Fibroblast of the aortic adventitia (primary cell): ENCODE measurements around the gene MFSD12. TPM values are rescaled to one million over a fixed set of nuclear protein-coding genes. Genes with fewer than 3 reads are reported as not detected.
"Not testable (repeated sequence)": the region's sequence is repeated elsewhere in the genome, so short reads cannot be mapped to it uniquely, and the experiment has no call there.

Experiments
- DNase-seq: peaks from one replicate; pipeline ENCODE4 v3.0.0-alpha.2; 2010; ENCODE audit warnings: low read depth
- H3K4me3 ChIP-seq: 2 replicates; pipeline ENCODE4 v1.5.1; 2011; ENCODE audit warnings: low read depth, mild to moderate bottlenecking, control low read depth, low read length, moderate library complexity
- total RNA-seq: library from RNA; depleted of rRNA; stranded (reverse); fragments of >200 nt; gene quantifications from 2 replicates; pipeline ENCODE4 v1.2.3, GENCODE V29; 2012; ENCODE audit warnings: low replicate concordance
- TF ChIP-seq, protein P1 (sequence below): IDR thresholded peaks from 2 replicates; pipeline ENCODE4 v1.5.1; 2011; ENCODE audit warnings: mild to moderate bottlenecking, low read length, control low read depth, inconsistent platforms; ENCODE audit not compliant: insufficient read depth

Gene MFSD12
- total RNA-seq, 1 donor = 51.7 TPM

DNA sequence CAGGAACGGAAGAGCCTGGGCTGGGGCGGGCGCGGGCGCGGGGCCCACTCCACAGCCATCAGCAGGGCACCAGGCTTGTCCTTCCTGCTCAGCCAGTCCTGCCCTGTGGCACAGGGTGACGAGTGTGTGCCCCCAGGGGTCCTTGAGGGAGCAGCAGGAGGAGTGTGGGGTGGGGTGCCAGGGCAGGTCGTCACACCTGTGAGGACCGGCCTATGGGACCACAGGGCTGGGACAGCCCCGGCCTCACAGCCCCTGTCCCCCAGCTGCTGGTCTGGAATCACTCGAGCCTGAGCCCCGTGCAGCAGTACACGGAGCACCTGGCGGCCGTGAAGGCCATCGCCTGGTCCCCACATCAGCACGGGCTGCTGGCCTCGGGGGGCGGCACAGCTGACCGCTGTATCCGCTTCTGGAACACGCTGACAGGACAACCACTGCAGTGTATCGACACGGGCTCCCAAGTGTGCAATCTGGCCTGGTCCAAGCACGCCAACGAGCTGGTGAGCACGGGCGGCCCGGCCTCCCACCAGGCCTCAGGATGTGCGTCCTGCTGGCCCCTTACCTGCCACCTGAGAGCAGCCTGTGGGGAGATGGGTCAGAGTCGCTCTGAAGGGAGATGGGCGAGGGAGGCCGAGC lies 25.1 kb downstream of the MFSD12 start:
- DNase-seq = no peak
- H3K4me3 ChIP-seq = no peak overlapping the region
- TF ChIP-seq, protein P1, sequence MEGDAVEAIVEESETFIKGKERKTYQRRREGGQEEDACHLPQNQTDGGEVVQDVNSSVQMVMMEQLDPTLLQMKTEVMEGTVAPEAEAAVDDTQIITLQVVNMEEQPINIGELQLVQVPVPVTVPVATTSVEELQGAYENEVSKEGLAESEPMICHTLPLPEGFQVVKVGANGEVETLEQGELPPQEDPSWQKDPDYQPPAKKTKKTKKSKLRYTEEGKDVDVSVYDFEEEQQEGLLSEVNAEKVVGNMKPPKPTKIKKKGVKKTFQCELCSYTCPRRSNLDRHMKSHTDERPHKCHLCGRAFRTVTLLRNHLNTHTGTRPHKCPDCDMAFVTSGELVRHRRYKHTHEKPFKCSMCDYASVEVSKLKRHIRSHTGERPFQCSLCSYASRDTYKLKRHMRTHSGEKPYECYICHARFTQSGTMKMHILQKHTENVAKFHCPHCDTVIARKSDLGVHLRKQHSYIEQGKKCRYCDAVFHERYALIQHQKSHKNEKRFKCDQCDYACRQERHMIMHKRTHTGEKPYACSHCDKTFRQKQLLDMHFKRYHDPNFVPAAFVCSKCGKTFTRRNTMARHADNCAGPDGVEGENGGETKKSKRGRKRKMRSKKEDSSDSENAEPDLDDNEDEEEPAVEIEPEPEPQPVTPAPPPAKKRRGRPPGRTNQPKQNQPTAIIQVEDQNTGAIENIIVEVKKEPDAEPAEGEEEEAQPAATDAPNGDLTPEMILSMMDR = no peak

DNA sequence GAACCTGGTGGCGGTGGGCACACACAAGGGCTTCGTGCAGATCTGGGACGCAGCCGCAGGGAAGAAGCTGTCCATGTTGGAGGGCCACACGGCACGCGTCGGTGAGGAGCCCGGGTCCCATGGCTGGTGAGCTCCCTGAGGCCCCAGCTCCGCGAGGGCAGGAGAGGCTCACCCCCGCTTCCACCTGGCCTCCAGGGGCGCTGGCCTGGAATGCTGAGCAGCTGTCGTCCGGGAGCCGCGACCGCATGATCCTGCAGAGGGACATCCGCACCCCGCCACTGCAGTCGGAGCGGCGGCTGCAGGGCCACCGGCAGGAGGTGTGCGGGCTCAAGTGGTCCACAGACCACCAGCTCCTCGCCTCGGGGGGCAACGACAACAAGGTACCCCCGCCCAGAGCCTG lies 25.7 kb downstream of the MFSD12 start:
- no peak for DNase-seq

DNA sequence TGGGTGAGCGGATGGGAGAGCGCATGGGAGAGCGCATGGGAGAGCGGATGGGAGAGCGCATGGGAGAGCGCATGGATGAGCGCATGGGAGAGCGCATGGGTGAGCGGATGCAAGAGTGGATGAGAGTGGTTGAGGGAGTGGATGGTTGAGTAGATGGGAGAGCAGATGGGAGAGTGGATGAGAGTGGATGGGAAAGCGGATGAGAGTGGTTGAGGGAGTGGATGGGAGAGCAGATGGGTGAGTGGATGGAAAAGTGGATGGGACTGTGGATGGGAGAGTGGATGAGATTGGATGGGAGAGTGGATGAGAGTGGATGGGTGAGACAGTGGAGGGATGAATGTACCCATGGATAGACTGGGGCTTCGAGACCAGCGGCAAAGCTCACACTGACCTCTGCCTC lies 27.0 kb downstream of the MFSD12 start:
- TF ChIP-seq, protein P1 = no peak
- DNase-seq = no peak
- no peak overlapping the region for H3K4me3 ChIP-seq

More for the DNA sequence above, 25.7 kb downstream of the MFSD12 start:
- TF ChIP-seq, protein P1 = no peak
- no peak overlapping the region for H3K4me3 ChIP-seq

DNA sequence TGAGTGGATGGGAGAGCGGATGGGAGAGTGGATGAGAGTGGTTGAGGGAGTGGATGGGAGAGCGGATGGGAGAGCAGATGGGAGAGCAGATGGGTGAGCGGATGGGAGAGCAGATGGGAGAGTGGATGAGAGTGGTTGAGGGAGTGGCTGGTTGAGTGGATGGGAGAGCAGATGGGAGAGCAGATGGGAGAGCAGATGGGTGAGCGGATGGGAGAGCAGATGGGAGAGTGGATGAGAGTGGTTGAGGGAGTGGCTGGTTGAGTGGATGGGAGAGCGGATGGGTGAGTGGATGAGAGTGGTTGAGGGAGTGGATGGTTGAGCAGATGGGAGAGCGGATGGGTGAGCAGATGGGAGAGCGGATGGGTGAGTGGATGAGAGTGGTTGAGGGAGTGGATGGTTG lies 28.1 kb downstream of the MFSD12 start:
- not testable (repeated sequence) for DNase-seq, H3K4me3 ChIP-seq

DNA sequence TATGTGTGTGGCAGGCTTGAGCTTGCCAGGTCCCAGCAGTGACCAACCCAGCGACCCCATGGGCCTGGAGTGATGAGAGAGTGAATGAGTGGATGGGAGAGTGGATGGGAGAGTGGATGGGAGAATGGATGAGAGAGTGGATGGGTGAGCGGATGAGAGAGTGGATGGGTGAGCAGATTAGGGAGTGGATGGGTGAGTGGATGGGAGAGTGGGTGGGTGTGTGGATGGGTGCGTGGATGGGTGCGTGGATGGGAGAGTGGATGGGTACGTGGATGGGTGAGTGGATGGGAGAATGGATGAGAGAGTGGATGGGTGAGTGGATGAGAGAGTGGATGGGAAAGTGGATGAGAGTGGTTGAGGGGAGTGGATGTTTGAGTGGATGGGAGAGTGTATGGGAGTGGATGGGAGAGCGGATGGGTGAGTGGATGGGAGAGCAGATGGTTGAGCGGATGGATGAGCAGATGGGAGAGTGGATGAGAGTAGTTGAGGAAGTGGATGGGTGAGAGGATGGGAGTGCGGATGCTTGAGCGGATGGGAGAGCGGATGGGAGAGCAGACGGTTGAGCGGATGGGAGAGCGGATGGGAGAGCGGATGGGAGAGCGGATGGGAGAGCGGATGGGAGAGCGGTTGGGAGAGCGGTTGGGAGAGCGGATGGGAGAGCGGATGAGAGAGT lies 28.7 kb downstream of the MFSD12 start:
- no peak overlapping the region for H3K4me3 ChIP-seq
- TF ChIP-seq, protein P1 = no peak
- no peak for DNase-seq

DNA sequence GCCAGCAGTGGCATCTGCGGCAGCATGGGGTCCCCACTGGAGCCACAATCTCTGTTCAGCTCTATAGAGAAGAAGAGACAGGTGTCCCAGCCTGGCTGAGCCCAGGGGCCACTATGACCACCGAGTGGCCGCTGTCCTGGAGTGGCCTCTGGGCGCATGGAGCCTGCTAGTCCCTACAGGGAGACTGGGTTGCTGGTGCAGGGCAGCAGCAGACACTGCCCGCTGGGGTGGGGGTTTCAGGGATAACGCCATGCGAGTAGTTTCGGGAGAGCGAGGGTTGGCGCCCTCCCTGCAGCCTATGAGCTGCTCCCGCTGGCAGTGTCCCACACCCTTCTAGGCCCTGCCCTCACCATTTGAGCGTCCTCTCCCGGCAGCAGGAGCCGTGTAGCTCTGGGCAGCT lies 29.3 kb downstream of the MFSD12 start:
- TF ChIP-seq, protein P1 = no peak
- H3K4me3 ChIP-seq = no peak overlapping the region
- no peak for DNase-seq

DNA sequence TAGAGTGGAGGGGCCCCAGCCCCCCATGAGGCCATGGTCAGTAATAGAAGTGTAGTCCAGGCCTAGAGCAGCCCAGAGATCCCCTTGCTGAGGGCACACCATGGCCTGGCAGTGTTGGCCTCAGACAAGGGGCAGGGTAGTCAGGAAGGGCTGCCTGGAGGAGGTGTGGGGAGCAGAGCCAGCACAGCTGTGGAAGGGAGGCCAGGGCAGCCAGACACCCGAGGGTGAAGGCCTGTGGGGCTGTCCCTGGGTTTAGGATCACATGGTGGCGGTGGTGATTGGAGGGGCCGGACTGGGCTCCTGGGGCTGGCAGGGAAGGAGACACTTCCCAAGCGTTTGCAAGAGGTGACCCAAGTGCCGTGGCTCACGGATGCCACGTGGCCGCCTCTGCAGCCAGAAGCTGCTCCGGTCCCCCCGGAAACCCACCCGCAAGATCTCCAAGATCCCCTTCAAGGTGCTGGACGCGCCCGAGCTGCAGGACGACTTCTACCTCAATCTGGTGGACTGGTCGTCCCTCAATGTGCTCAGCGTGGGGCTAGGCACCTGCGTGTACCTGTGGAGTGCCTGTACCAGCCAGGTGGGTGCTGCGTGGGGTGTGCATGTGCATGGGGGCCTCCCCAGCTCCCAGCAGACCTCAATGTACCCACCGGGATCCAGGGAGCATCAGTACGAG lies 30.0 kb downstream of the MFSD12 start:
- TF ChIP-seq, protein P1 = no peak
- DNase-seq = no peak
- no peak overlapping the region for H3K4me3 ChIP-seq
